IMR-90 (cell line): ENCODE measurements around the gene CCDC198.

Experiments used
- CEBPB ChIP-seq: IDR thresholded peaks from 2 replicates; pipeline ENCODE4 v1.6.1; 2012; ENCODE audit warnings: low read depth, low read length, improper control_type of control experiment
- MAFK ChIP-seq: IDR thresholded peaks from 2 replicates; pipeline ENCODE4 v1.6.1; 2012; ENCODE audit warnings: low read depth, low read length, improper control_type of control experiment
- MAZ ChIP-seq: IDR thresholded peaks from 2 replicates; pipeline ENCODE4 v1.6.1; 2012; ENCODE audit warnings: low read depth, mild to moderate bottlenecking, low read length, improper control_type of control experiment, moderate library complexity, borderline replicate concordance
- MXI1 ChIP-seq: IDR thresholded peaks from 2 replicates; pipeline ENCODE4 v1.6.1; 2012; ENCODE audit warnings: low read depth, mild to moderate bottlenecking, low read length, moderate library complexity, borderline replicate concordance
- NFE2L2 ChIP-seq: fragments of 150-350 bp; IDR thresholded peaks from 2 replicates; pipeline ENCODE4 v1.6.1; 2016; ENCODE audit warnings: low read depth, mild to moderate bottlenecking, low read length
- POLR2A ChIP-seq: IDR thresholded peaks from 2 replicates; pipeline ENCODE4 v1.6.1; 2012; ENCODE audit warnings: mild to moderate bottlenecking, low read depth, low read length
- RAD21 ChIP-seq: IDR thresholded peaks from 2 replicates; pipeline ENCODE4 v1.6.1; 2012; ENCODE audit warnings: low read length, improper control_type of control experiment
- RCOR1 ChIP-seq: IDR thresholded peaks from 2 replicates; pipeline ENCODE4 v1.6.1; 2012; ENCODE audit warnings: mild to moderate bottlenecking, low read length, improper control_type of control experiment; ENCODE audit not compliant: insufficient replicate concordance
- SMC3 ChIP-seq: fragments of 150-350 bp; IDR thresholded peaks from 2 replicates; pipeline ENCODE4 v1.6.1; 2016; ENCODE audit warnings: low read depth, mild to moderate bottlenecking, antibody characterized with exemption, low read length, moderate library complexity
- TF ChIP-seq, protein P1 (sequence below): conservative IDR thresholded peaks from 2 replicates; pipeline ENCODE4 v1.5.1; 2012; ENCODE audit warnings: mild to moderate bottlenecking, low read depth, low read length, improper control_type of control experiment
- TF ChIP-seq, protein P2 (sequence below): fragments of 150-350 bp; IDR thresholded peaks from 2 replicates; pipeline ENCODE4 v1.6.1; 2017; ENCODE audit warnings: mild to moderate bottlenecking, antibody characterized with exemption, low read length, low read depth

DNA sequence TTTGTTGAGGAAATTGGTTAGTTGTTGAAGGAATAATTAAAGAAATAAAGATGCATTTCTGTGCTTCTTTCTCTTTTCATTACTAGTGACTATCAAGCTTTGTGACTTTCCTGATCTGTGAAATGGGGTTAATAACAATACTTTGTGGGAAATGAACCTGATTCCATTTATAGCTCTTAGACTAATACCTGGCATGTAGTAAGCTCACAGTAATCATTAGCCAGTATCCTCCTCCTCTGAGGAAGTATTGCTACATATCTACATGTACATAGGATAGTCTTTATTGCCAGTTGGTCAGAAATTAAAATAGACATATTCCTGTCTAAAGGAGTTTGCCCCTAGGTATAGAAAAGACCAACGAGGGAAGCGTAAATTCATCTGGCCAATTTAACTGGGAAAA is 1.8 kb upstream of the CCDC198 start:
- TF ChIP-seq, protein P1, sequence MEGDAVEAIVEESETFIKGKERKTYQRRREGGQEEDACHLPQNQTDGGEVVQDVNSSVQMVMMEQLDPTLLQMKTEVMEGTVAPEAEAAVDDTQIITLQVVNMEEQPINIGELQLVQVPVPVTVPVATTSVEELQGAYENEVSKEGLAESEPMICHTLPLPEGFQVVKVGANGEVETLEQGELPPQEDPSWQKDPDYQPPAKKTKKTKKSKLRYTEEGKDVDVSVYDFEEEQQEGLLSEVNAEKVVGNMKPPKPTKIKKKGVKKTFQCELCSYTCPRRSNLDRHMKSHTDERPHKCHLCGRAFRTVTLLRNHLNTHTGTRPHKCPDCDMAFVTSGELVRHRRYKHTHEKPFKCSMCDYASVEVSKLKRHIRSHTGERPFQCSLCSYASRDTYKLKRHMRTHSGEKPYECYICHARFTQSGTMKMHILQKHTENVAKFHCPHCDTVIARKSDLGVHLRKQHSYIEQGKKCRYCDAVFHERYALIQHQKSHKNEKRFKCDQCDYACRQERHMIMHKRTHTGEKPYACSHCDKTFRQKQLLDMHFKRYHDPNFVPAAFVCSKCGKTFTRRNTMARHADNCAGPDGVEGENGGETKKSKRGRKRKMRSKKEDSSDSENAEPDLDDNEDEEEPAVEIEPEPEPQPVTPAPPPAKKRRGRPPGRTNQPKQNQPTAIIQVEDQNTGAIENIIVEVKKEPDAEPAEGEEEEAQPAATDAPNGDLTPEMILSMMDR: no peak
- TF ChIP-seq RAD21 (no peak), MXI1 (no peak), MAFK (no peak), POLR2A (no peak), RCOR1 (no peak), NFE2L2 (no peak), SMC3 (no peak), MAZ (no peak), CEBPB (no peak)
- TF ChIP-seq, protein P2, sequence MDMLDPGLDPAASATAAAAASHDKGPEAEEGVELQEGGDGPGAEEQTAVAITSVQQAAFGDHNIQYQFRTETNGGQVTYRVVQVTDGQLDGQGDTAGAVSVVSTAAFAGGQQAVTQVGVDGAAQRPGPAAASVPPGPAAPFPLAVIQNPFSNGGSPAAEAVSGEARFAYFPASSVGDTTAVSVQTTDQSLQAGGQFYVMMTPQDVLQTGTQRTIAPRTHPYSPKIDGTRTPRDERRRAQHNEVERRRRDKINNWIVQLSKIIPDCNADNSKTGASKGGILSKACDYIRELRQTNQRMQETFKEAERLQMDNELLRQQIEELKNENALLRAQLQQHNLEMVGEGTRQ: no peak
